IMR-90 (cell line): ENCODE data around the gene ABCB4.

Source experiments
- POLR2A ChIP-seq: IDR thresholded peaks from 2 replicates; pipeline ENCODE4 v1.6.1; 2012; ENCODE audit warnings: mild to moderate bottlenecking, low read depth, low read length
- RAD21 ChIP-seq: IDR thresholded peaks from 2 replicates; pipeline ENCODE4 v1.6.1; 2012; ENCODE audit warnings: low read length, improper control_type of control experiment
- RCOR1 ChIP-seq: IDR thresholded peaks from 2 replicates; pipeline ENCODE4 v1.6.1; 2012; ENCODE audit warnings: mild to moderate bottlenecking, low read length, improper control_type of control experiment; ENCODE audit not compliant: insufficient replicate concordance
- TF ChIP-seq, protein P1 (sequence below): conservative IDR thresholded peaks from 2 replicates; pipeline ENCODE4 v1.5.1; 2012; ENCODE audit warnings: mild to moderate bottlenecking, low read depth, low read length, improper control_type of control experiment

GRCh38 chr7:87411186-87411585 lies 64.3 kb downstream of the ABCB4 start:
- TF ChIP-seq, protein P1, sequence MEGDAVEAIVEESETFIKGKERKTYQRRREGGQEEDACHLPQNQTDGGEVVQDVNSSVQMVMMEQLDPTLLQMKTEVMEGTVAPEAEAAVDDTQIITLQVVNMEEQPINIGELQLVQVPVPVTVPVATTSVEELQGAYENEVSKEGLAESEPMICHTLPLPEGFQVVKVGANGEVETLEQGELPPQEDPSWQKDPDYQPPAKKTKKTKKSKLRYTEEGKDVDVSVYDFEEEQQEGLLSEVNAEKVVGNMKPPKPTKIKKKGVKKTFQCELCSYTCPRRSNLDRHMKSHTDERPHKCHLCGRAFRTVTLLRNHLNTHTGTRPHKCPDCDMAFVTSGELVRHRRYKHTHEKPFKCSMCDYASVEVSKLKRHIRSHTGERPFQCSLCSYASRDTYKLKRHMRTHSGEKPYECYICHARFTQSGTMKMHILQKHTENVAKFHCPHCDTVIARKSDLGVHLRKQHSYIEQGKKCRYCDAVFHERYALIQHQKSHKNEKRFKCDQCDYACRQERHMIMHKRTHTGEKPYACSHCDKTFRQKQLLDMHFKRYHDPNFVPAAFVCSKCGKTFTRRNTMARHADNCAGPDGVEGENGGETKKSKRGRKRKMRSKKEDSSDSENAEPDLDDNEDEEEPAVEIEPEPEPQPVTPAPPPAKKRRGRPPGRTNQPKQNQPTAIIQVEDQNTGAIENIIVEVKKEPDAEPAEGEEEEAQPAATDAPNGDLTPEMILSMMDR = no peak
- TF ChIP-seq RAD21 (no peak), POLR2A (no peak), RCOR1 (no peak)
